ENCODE measurements around the gene IFT20. TPM values are rescaled to one million over a fixed set of nuclear protein-coding genes. Genes with fewer than 3 reads are reported as not detected.

The IFT20 gene
- total and polyA plus RNA-seq, 2 of the 13 experiments (the other 11 are each of a cell fraction or from before 2014, with no cell fraction given), result 28.0 to 37.8 TPM

DNA sequence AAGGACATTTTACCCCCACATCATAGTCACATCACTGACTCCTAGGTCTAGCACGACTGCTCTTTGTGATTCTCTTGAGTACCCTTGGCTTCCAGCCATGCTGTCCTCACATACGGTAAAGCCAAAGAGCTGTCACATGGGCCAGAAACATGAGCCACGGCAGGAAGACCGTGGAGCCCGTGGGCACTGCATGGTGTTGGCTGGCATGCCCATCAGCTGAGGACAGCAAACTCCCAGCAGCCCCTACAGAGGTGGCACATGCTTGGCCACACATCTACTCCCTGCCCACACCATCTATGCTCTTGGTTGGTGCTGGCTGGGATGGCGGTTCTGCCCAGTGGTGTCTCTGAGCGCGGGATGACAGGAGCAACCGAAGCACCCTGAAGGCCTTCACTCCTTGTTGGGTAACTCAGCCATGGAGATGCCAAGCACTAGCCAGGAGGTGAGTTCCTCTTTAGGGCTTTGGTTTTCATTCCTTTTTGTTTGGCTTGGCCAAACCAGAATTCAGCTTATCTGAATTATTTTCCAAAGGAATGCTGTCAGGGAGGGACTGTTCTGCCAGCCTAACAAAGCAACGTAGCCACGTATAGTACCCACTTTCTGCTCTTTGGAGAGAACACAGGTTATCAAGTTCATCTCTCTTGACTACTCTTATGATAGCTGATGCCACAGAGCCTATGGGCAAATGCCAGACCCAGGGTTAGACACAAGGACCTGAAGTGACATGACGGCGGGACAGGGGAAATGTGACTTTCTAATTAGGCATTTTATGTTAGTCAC is 10.3 kb upstream of the IFT20 start (continued):
- TF ChIP-seq, protein P1, sequence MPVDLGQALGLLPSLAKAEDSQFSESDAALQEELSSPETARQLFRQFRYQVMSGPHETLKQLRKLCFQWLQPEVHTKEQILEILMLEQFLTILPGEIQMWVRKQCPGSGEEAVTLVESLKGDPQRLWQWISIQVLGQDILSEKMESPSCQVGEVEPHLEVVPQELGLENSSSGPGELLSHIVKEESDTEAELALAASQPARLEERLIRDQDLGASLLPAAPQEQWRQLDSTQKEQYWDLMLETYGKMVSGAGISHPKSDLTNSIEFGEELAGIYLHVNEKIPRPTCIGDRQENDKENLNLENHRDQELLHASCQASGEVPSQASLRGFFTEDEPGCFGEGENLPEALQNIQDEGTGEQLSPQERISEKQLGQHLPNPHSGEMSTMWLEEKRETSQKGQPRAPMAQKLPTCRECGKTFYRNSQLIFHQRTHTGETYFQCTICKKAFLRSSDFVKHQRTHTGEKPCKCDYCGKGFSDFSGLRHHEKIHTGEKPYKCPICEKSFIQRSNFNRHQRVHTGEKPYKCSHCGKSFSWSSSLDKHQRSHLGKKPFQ (CRISPR knock-in tag; IDR thresholded peaks at IDR 0.05; ENCODE audit: insufficient replicate concordance), result no peak
- TF ChIP-seq RBFOX2 (IDR thresholded peaks at IDR 0.05; ENCODE audit: low read depth, low read length), result peak; percentile 48
- TF ChIP-seq KMT2A (CRISPR knock-in tag; IDR thresholded peaks at IDR 0.05), result 0 out of 2 replicates have a peak, but pooled peaks have one; percentile 7
- TF ChIP-seq PCBP2 (optimal IDR thresholded peaks at IDR 0.05; ENCODE audit: low read depth, low read length, poor library complexity, severe bottlenecking), result no peak
- TF ChIP-seq TCF12 (IDR thresholded peaks at IDR 0.05), result no peak
- no peak for TF ChIP-seq TCF12 (CRISPR knock-in tag; IDR thresholded peaks at IDR 0.05)
- peak; percentile 32; the same call in 1 of the 2 replicates for TF ChIP-seq ZNF687 (CRISPR knock-in tag; IDR thresholded peaks at IDR 0.05)
- TF ChIP-seq ZNF652 (CRISPR knock-in tag; IDR thresholded peaks at IDR 0.05; ENCODE audit: borderline replicate concordance, low read depth), result no peak
- TF ChIP-seq, protein P2, sequence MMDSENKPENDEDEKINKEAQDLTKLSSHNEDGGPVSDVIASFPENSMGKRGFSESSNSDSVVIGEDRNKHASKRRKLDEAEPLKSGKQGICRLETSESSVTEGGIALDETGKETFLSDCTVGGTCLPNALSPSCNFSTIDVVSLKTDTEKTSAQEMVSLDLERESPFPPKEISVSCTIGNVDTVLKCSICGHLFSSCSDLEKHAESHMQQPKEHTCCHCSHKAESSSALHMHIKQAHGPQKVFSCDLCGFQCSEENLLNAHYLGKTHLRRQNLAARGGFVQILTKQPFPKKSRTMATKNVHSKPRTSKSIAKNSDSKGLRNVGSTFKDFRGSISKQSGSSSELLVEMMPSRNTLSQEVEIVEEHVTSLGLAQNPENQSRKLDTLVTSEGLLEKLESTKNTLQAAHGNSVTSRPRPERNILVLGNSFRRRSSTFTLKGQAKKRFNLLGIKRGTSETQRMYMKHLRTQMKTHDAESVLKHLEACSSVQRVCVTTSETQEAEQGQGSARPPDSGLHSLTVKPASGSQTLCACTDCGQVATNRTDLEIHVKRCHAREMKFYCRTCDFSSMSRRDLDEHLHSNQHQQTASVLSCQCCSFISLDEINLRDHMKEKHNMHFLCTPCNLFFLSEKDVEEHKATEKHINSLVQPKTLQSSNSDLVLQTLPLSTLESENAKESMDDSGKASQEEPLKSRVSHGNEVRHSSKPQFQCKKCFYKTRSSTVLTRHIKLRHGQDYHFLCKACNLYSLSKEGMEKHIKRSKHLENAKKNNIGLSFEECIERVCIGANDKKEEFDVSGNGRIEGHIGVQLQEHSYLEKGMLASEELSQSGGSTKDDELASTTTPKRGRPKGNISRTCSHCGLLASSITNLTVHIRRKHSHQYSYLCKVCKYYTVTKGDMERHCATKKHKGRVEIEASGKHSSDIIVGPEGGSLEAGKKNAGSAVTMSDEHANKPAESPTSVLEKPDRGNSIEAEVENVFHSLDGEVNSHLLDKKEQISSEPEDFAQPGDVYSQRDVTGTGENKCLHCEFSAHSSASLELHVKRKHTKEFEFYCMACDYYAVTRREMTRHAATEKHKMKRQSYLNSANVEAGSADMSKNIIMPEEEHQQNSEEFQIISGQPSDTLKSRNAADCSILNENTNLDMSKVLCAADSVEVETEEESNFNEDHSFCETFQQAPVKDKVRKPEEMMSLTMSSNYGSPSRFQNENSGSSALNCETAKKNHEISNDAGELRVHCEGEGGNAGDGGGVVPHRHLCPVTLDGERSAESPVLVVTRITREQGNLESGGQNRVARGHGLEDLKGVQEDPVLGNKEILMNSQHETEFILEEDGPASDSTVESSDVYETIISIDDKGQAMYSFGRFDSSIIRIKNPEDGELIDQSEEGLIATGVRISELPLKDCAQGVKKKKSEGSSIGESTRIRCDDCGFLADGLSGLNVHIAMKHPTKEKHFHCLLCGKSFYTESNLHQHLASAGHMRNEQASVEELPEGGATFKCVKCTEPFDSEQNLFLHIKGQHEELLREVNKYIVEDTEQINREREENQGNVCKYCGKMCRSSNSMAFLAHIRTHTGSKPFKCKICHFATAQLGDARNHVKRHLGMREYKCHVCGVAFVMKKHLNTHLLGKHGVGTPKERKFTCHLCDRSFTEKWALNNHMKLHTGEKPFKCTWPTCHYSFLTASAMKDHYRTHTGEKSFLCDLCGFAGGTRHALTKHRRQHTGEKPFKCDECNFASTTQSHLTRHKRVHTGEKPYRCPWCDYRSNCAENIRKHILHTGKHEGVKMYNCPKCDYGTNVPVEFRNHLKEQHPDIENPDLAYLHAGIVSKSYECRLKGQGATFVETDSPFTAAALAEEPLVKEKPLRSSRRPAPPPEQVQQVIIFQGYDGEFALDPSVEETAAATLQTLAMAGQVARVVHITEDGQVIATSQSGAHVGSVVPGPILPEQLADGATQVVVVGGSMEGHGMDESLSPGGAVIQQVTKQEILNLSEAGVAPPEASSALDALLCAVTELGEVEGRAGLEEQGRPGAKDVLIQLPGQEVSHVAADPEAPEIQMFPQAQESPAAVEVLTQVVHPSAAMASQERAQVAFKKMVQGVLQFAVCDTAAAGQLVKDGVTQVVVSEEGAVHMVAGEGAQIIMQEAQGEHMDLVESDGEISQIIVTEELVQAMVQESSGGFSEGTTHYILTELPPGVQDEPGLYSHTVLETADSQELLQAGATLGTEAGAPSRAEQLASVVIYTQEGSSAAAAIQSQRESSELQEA (CRISPR knock-in tag; IDR thresholded peaks at IDR 0.05; ENCODE audit: not compliant biosample characterization), result no peak
- no peak for TF ChIP-seq DDIT3 (CRISPR knock-in tag; IDR thresholded peaks at IDR 0.05)
- no peak for TF ChIP-seq ZNF10 (CRISPR knock-in tag; IDR thresholded peaks at IDR 0.05; ENCODE audit: borderline replicate concordance, low read depth)
- no peak for TF ChIP-seq FOXM1 (CRISPR knock-in tag; IDR thresholded peaks at IDR 0.05)

All from HepG2 (cell line).